ENCODE results near the gene TNFAIP6. TPM values are rescaled to one million over a fixed set of nuclear protein-coding genes. Genes with fewer than 3 reads are reported as not detected.

The TNFAIP6 gene
- total RNA-seq, 1 donor from 2014 or later, result not detected

- TF ChIP-seq, protein P1, sequence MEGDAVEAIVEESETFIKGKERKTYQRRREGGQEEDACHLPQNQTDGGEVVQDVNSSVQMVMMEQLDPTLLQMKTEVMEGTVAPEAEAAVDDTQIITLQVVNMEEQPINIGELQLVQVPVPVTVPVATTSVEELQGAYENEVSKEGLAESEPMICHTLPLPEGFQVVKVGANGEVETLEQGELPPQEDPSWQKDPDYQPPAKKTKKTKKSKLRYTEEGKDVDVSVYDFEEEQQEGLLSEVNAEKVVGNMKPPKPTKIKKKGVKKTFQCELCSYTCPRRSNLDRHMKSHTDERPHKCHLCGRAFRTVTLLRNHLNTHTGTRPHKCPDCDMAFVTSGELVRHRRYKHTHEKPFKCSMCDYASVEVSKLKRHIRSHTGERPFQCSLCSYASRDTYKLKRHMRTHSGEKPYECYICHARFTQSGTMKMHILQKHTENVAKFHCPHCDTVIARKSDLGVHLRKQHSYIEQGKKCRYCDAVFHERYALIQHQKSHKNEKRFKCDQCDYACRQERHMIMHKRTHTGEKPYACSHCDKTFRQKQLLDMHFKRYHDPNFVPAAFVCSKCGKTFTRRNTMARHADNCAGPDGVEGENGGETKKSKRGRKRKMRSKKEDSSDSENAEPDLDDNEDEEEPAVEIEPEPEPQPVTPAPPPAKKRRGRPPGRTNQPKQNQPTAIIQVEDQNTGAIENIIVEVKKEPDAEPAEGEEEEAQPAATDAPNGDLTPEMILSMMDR (IDR thresholded peaks at IDR 0.05; ENCODE audit: partially characterized antibody, unreplicated experiment), result no peak
- H3K4me1 Mint-ChIP-seq (ENCODE audit: low read depth, unreplicated experiment), result no peaks in the 10 kb centered on the region
- H3K9me3 Mint-ChIP-seq (ENCODE audit: unreplicated experiment), result peaks cover 2% of the 10 kb centered on the region
- no peak overlapping the region for H3K4me3 Mint-ChIP-seq (ENCODE audit: unreplicated experiment)
- no peak overlapping the region for H3K27ac Mint-ChIP-seq (ENCODE audit: unreplicated experiment)
- no peak for DNase-seq
- H3K36me3 Mint-ChIP-seq (ENCODE audit: unreplicated experiment), result no peaks in the 10 kb centered on the region
- no peaks in the 10 kb centered on the region for H3K27me3 Mint-ChIP-seq (ENCODE audit: unreplicated experiment)
Observed at GRCh38 chr2:151359768-151360461, 2.5 kb downstream of the TNFAIP6 start.

DNA sequence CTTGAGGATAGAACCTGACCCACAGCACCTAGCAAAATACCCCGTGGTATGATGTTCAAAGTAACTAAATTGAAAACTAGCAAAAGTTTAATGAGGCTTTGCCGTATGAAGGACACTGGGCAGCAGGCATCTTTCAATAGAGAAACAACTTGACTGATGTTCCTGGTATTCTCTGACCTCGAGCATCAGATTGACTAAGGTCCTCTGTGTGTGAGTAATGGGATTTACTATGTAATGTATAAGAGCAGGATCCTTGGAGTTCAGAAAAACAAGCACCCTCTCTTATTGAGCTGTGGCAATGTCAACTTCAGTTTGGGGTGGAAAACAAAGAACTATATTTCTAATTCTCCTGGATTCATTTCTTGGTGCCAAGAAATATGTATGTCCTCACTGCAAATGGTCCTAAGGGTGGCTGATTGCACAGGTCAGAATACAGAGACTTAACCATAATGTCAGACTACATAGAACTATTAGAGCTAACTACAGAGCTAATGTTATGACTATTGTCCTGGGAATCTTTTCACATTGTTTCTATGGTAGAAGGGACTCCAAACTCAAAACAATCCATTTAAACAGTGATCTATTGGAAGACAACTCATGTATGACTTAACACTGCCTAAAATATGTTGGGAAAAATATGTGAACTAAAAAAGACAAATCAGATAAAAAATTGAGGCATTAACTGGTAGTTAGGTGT, 4.4 kb downstream of the TNFAIP6 start:
- TF ChIP-seq, protein P1 (IDR thresholded peaks at IDR 0.05; ENCODE audit: partially characterized antibody, unreplicated experiment), result no peak
- Mint-ChIP-seq H3K27ac (ENCODE audit: unreplicated experiment) (no peak overlapping the region), H3K4me1 (ENCODE audit: low read depth, unreplicated experiment) (no peaks in the 10 kb centered on the region), H3K9me3 (ENCODE audit: unreplicated experiment) (peaks cover 2% of the 10 kb centered on the region), H3K36me3 (ENCODE audit: unreplicated experiment) (no peaks in the 10 kb centered on the region), H3K4me3 (ENCODE audit: unreplicated experiment) (no peak overlapping the region), H3K27me3 (ENCODE audit: unreplicated experiment) (no peaks in the 10 kb centered on the region)
- no peak for DNase-seq

DNA sequence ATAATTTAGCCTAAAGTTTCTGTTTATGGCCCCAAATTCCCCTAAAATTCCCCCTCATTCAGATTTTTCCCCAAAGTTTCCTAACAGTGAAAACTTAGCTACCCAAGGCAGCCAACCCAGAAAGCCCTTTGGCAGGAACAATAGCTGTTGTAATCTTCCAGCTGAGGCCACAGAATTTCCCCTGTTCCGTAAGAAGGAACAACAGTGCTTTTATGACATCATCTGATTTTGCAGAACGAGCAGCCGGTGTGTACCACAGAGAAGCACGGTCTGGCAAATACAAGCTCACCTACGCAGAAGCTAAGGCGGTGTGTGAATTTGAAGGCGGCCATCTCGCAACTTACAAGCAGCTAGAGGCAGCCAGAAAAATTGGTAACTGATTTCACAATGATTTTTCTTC, 6.3 kb downstream of the TNFAIP6 start:
- no peak overlapping the region for H3K4me3 Mint-ChIP-seq (ENCODE audit: unreplicated experiment)
- no peak for DNase-seq
- no peaks in the 10 kb centered on the region for H3K27me3 Mint-ChIP-seq (ENCODE audit: unreplicated experiment)
- TF ChIP-seq, protein P1 (IDR thresholded peaks at IDR 0.05; ENCODE audit: partially characterized antibody, unreplicated experiment), result no peak
- H3K4me1 Mint-ChIP-seq (ENCODE audit: low read depth, unreplicated experiment), result no peaks in the 10 kb centered on the region
- H3K9me3 Mint-ChIP-seq (ENCODE audit: unreplicated experiment), result peaks cover 2% of the 10 kb centered on the region
- no peak overlapping the region for H3K27ac Mint-ChIP-seq (ENCODE audit: unreplicated experiment)
- H3K36me3 Mint-ChIP-seq (ENCODE audit: unreplicated experiment), result no peaks in the 10 kb centered on the region

- Mint-ChIP-seq H3K4me3 (ENCODE audit: unreplicated experiment) (no peak overlapping the region), H3K27me3 (ENCODE audit: unreplicated experiment) (no peaks in the 10 kb centered on the region), H3K36me3 (ENCODE audit: unreplicated experiment) (no peaks in the 10 kb centered on the region), H3K27ac (ENCODE audit: unreplicated experiment) (no peak overlapping the region), H3K4me1 (ENCODE audit: low read depth, unreplicated experiment) (no peaks in the 10 kb centered on the region), H3K9me3 (ENCODE audit: unreplicated experiment) (peaks cover 2% of the 10 kb centered on the region)
- TF ChIP-seq, protein P1 (IDR thresholded peaks at IDR 0.05; ENCODE audit: partially characterized antibody, unreplicated experiment), result no peak
- DNase-seq, result no peak
Observed at GRCh38 chr2:151367571-151367970, 10.2 kb downstream of the TNFAIP6 start.

DNA sequence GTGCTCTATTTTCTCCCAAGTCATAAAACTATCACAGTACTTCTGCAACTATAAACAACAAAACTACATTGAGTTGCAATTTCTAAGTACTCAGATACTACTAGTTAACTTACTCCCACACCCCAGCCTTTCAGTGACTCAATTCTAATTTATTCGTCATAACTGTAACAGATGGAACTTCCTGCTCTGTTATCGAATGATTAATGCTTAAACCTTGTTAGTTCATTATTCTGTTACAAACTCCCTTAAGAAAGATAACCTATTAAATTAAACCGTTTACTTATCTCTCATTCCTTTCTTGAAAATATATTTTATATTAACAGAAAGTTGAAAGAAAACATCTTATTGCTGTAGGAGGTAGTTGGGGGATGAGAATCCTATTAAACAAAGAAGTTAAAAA, 17.0 kb downstream of the TNFAIP6 start:
- Mint-ChIP-seq H3K27me3 (ENCODE audit: unreplicated experiment) (no peaks in the 10 kb centered on the region), H3K36me3 (ENCODE audit: unreplicated experiment) (no peaks in the 10 kb centered on the region), H3K27ac (ENCODE audit: unreplicated experiment) (no peak overlapping the region), H3K4me3 (ENCODE audit: unreplicated experiment) (no peak overlapping the region), H3K4me1 (ENCODE audit: low read depth, unreplicated experiment) (peaks cover 3% of the 10 kb centered on the region), H3K9me3 (ENCODE audit: unreplicated experiment) (no peaks in the 10 kb centered on the region)
- no peak for DNase-seq
- TF ChIP-seq, protein P1 (IDR thresholded peaks at IDR 0.05; ENCODE audit: partially characterized antibody, unreplicated experiment), result no peak
